Fibroblast of lung (primary cell): ENCODE measurements around the gene CCDC93.

ENCODE experiments used
- EZH2 ChIP-seq: IDR thresholded peaks from 2 replicates; pipeline ENCODE4 v1.5.1; 2012; ENCODE audit warnings: low read length, control low read depth, mild to moderate bottlenecking; ENCODE audit errors: missing control alignments
- TF ChIP-seq, protein P1 (sequence below), 2 donors: IDR thresholded peaks in 1 of 2; conservative IDR thresholded peaks in 1 of 2; 1 replicate in 1 of 2; 2 replicates in 1 of 2; pipeline ENCODE4 v1.5.1; 2011 to 2012; ENCODE audit warnings: low read length in 2 of 2, control low read depth in 1 of 2, inconsistent platforms in 1 of 2, low read depth in 1 of 2, mild to moderate bottlenecking in 1 of 2

DNA sequence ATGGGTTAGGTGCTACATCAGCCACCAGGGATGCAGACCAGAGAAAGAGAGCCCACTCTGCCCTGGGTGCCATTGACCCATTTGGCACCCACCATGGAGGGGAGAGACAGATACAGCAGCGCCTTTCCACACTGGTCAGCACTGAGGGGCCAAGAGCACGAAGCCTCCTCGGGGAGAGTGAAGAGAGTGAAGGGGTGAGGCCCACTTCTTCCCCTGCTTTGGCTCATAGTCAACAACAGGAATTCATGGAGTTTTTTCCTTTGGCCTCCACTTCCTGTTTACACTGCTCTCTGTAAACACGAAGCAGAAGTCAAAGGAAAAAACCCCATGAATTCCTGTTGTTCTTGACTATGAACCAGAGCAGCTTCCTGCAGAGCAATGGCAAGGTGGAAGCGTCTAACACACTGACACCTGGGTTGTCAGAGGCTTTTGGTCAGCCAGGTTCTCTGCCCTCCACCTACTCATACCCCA lies 80.0 kb downstream of the CCDC93 start:
- TF ChIP-seq, protein P1, sequence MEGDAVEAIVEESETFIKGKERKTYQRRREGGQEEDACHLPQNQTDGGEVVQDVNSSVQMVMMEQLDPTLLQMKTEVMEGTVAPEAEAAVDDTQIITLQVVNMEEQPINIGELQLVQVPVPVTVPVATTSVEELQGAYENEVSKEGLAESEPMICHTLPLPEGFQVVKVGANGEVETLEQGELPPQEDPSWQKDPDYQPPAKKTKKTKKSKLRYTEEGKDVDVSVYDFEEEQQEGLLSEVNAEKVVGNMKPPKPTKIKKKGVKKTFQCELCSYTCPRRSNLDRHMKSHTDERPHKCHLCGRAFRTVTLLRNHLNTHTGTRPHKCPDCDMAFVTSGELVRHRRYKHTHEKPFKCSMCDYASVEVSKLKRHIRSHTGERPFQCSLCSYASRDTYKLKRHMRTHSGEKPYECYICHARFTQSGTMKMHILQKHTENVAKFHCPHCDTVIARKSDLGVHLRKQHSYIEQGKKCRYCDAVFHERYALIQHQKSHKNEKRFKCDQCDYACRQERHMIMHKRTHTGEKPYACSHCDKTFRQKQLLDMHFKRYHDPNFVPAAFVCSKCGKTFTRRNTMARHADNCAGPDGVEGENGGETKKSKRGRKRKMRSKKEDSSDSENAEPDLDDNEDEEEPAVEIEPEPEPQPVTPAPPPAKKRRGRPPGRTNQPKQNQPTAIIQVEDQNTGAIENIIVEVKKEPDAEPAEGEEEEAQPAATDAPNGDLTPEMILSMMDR (conservative IDR thresholded peaks at IDR 0.05 in 1 of 2, IDR thresholded peaks at IDR 0.05 in 1 of 2; ENCODE audit: low read depth in 1 of 2, low read length in 2 of 2), result no peak
- no peak for TF ChIP-seq EZH2
